RWPE2 (cell line): ENCODE results near the gene SRXN1.
A peak's percentile ranks its signal among the peaks of the same experiment; 100 is the strongest.

Experiments
- ATAC-seq: fragments of 200-7000 bp; cut with Tn5 transposase; 3 replicates; pipeline ENCODE4 v1.9.1; 2021; ENCODE audit warnings: low read depth
- DNase-seq: peaks from one replicate; pipeline ENCODE4 v3.0.0-alpha.2; 2020; ENCODE audit warnings: low spot score
- H3K27ac ChIP-seq: fragments of 450-650 bp; 2 replicates; pipeline ENCODE4 v1.5.1; 2017; ENCODE audit warnings: mild to moderate bottlenecking; ENCODE audit not compliant: poor library complexity, severe bottlenecking
- H3K27me3 ChIP-seq: fragments of 250-450 bp; sonication (Bioruptor Pico); 2 replicates; pipeline ENCODE4 v1.5.1; 2021; ENCODE audit warnings: mild to moderate bottlenecking, moderate library complexity; ENCODE audit not compliant: insufficient read depth, poor library complexity, severe bottlenecking
- H3K36me3 ChIP-seq: fragments of 250-450 bp; sonication (Bioruptor Pico); 2 replicates; pipeline ENCODE4 v1.5.1; 2020; ENCODE audit warnings: low read depth, mild to moderate bottlenecking, moderate library complexity
- H3K4me1 ChIP-seq: fragments of 250-450 bp; sonication (Bioruptor Pico); 2 replicates; pipeline ENCODE4 v1.5.1; 2021; ENCODE audit warnings: mild to moderate bottlenecking, moderate library complexity; ENCODE audit not compliant: insufficient read depth, poor library complexity, severe bottlenecking
- H3K4me3 ChIP-seq: fragments of 250-450 bp; sonication (Bioruptor Pico); 2 replicates; pipeline ENCODE4 v1.5.1; 2021; ENCODE audit warnings: mild to moderate bottlenecking, moderate library complexity; ENCODE audit not compliant: severe bottlenecking
- H3K9me3 ChIP-seq: fragments of 250-450 bp; sonication (Bioruptor Pico); 2 replicates; pipeline ENCODE4 v1.5.1; 2021; ENCODE audit warnings: mild to moderate bottlenecking, moderate library complexity; ENCODE audit not compliant: severe bottlenecking
- CTCF ChIP-seq: fragments of 450-650 bp; IDR thresholded peaks from one replicate; pipeline ENCODE4 v1.5.1; 2017; ENCODE audit warnings: mild to moderate bottlenecking, moderate library complexity; ENCODE audit not compliant: poor library complexity, severe bottlenecking

SRXN1 gene

GRCh38 chr20:675453-676314 is 22.7 kb upstream of the SRXN1 start, which contains the start of gene SCRT2:
SCRT2 (minus strand) TSS chr20:675802; CDS start chr20:675601, 201 bp downstream.
- Histone ChIP-seq H3K27me3 (peaks cover 87% of the 10 kb centered on the region), H3K36me3 (no peaks in the 10 kb centered on the region), H3K4me1 (no peaks in the 10 kb centered on the region), H3K9me3 (no peaks in the 10 kb centered on the region), H3K4me3 (no peak within 1 kb of the TSS), H3K27ac (no peak within 1 kb of the TSS)
- TF ChIP-seq CTCF = no peak
- ATAC-seq = peak; percentile 93
- DNase-seq = no peak

- DNase-seq (no peak), ATAC-seq (no peak)
- Histone ChIP-seq H3K4me3 (no peak overlapping the region), H3K36me3 (no peaks in the 10 kb centered on the region), H3K9me3 (no peaks in the 10 kb centered on the region), H3K27ac (no peak overlapping the region), H3K27me3 (peaks cover 82% of the 10 kb centered on the region), H3K4me1 (no peaks in the 10 kb centered on the region)
- TF ChIP-seq CTCF = no peak
These were observed 22.0 kb upstream of the SRXN1 start for GRCh38 chr20:675033-675452.

- H3K27ac ChIP-seq = no peak overlapping the region
- peaks cover 70% of the 10 kb centered on the region for H3K27me3 ChIP-seq
- DNase-seq (no peak), ATAC-seq (no peak)
- H3K9me3 ChIP-seq = no peaks in the 10 kb centered on the region
- no peak for TF ChIP-seq CTCF
- H3K4me1 ChIP-seq = no peaks in the 10 kb centered on the region
- no peak overlapping the region for H3K4me3 ChIP-seq
- H3K36me3 ChIP-seq = no peaks in the 10 kb centered on the region
These were observed 20.6 kb upstream of the SRXN1 start for GRCh38 chr20:673603-674001.

- Histone ChIP-seq H3K4me1 (no peaks in the 10 kb centered on the region), H3K36me3 (no peaks in the 10 kb centered on the region), H3K27ac (no peak overlapping the region), H3K27me3 (peaks cover 66% of the 10 kb centered on the region), H3K9me3 (no peaks in the 10 kb centered on the region), H3K4me3 (no peak overlapping the region)
- DNase-seq (no peak), ATAC-seq (no peak)
- peak; percentile 16 for TF ChIP-seq CTCF
These were observed 20.1 kb upstream of the SRXN1 start for GRCh38 chr20:672963-673602.
